Glutamatergic neuron (in vitro differentiated cells): Measurements from ENCODE around the gene PCNX3. TPM values are rescaled to one million over a fixed set of nuclear protein-coding genes. Genes with fewer than 3 reads are reported as not detected.

Experiments
- DNase-seq: peaks from one replicate; pipeline ENCODE4 v3.0.0; 2022
- H3K27ac Mint-ChIP-seq: one replicate; pipeline ENCODE4 v1.8.0; 2020; ENCODE audit warnings: mild to moderate bottlenecking, mixed read lengths, inconsistent platforms; ENCODE audit not compliant: unreplicated experiment
- H3K27me3 Mint-ChIP-seq: one replicate; pipeline ENCODE4 v1.8.0; 2020; ENCODE audit warnings: mild to moderate bottlenecking, moderate library complexity, mixed read lengths, inconsistent platforms; ENCODE audit not compliant: unreplicated experiment
- H3K36me3 Mint-ChIP-seq: one replicate; pipeline ENCODE4 v1.8.0; 2020; ENCODE audit warnings: mild to moderate bottlenecking, mixed read lengths, inconsistent platforms; ENCODE audit not compliant: unreplicated experiment
- H3K4me1 Mint-ChIP-seq: one replicate; pipeline ENCODE4 v1.8.0; 2020; ENCODE audit warnings: mild to moderate bottlenecking, low read depth, mixed read lengths, inconsistent platforms; ENCODE audit not compliant: unreplicated experiment
- H3K4me3 Mint-ChIP-seq: one replicate; pipeline ENCODE4 v1.8.0; 2020; ENCODE audit warnings: mild to moderate bottlenecking, mixed read lengths, inconsistent platforms; ENCODE audit not compliant: unreplicated experiment
- H3K9me3 Mint-ChIP-seq: one replicate; pipeline ENCODE4 v1.8.0; 2020; ENCODE audit warnings: mild to moderate bottlenecking, moderate library complexity, mixed read lengths, inconsistent platforms; ENCODE audit not compliant: unreplicated experiment
- CTCF ChIP-seq: fragments of 200-600 bp; sonication (generic); IDR thresholded peaks from one replicate; pipeline ENCODE4 v1.5.0; 2021; ENCODE audit not compliant: partially characterized antibody, unreplicated experiment
- total RNA-seq: library from RNA; stranded (reverse); fragmentation: NEBNext Ultra II Directional; extraction: Animal tissue kit (Norgen Biotek cat#: 25700); gene quantifications from one replicate; pipeline ENCODE4 v1.2.1, GENCODE V29; 2021; ENCODE audit not compliant: unreplicated experiment

Gene PCNX3
- total RNA-seq, 1 donor from 2014 or later: 43.3 TPM

DNA sequence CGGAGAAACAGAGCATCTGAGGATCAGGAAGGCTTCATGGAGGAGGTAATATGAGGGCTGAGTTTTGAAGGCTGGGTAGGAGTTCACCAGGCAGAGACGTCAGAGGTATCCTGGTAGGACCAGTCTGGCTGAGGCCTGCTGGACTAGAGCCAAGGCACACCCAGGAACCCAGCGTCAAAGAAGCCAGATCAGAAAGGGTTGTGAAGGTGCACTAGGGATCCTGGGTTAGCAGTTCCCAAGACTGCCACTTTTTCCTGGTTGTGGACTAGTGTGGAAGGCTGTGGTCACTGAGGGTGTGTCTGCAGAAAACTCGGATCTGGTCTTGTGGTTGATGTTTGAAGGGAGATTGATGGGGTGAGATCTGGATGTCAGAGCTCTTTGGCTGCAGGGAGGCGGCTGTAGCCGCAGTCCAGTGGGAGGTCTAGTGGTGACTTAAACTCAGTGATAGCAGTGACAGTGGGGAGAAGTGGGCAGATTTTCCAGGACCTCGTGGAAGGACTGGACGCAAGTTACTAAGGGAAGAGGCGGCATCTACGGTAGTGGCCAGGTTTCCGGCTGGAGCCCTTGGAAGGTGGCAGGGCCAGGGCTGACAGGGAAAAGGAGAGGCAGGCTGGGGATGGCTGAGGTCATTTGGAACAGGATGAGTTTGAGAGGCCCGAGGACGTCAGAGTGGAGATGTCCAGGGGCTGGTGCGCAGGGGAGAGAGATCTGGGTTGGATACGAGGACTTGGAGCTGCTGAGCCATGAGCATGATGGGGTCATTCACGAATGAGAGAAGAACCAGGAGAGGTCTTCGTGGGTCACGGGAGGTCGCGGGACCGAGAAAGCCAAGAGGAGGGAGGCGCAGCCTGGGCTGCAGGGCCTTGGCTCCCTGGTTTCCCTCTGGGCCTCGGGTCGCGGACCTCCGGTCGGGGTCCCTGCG, 36.3 kb downstream of the PCNX3 start:
- DNase-seq: no peak
- Mint-ChIP-seq H3K27me3 (peaks cover 18% of the 10 kb centered on the region), H3K4me3 (peak overlapping the region; percentile 89), H3K36me3 (peaks cover under 1% of the 10 kb centered on the region), H3K27ac (peak overlapping the region; percentile 52), H3K4me1 (peaks cover 12% of the 10 kb centered on the region), H3K9me3 (peaks cover 17% of the 10 kb centered on the region)
- TF ChIP-seq CTCF: no peak

DNA sequence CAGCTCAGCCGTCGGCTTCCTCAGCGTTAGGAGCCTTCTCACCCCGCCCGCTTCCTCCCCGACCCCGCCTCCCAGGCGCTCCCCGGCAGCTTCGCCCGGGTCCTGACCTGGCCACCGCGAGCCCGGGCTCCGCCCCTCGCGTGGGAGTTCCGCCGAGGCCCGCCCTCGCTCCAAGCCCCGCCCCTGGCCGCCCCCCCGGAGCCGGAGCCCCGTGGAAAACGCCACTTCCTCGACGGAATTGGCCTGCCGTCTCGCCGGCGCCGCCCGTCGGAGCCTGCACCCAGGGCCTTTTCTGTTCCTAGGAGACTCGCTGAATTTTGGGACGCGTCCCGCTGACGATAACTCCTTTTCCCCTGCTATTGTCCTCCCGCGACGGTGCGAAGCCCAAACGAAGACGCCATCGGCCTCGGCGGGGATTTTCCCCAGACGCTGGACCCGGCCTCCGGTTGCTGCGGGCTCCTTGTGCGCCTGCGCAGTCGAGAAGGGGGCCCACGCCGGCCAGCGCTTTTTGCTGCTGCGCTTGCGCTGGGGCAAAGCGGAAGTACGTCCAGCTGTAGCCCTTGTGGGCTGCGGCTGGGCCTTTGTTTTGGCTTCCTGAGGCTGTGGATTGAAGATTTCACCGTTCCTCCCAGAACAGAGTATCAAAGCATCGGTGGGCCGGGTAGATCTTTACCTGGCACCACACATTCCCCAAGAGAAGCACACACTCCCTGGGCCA, 37.1 kb downstream of the PCNX3 start:
- peak overlapping the region; percentile 99 for H3K27ac Mint-ChIP-seq
- H3K4me3 Mint-ChIP-seq: peak overlapping the region; percentile 90
- H3K4me1 Mint-ChIP-seq: peaks cover 12% of the 10 kb centered on the region

GRCh38 chr11:65653229-65654225, 38.0 kb downstream of the PCNX3 start:
- H3K9me3 Mint-ChIP-seq: peaks cover 14% of the 10 kb centered on the region
- H3K4me1 Mint-ChIP-seq: peaks cover 12% of the 10 kb centered on the region

More for the DNA sequence above, 37.1 kb downstream of the PCNX3 start:
- Mint-ChIP-seq H3K27me3 (peaks cover 19% of the 10 kb centered on the region), H3K9me3 (peaks cover 18% of the 10 kb centered on the region), H3K36me3 (peaks cover 6% of the 10 kb centered on the region)
- no peak for TF ChIP-seq CTCF
- peak; percentile 93 for DNase-seq

More at GRCh38 chr11:65653229-65654225, 38.0 kb downstream of the PCNX3 start:
- H3K27ac Mint-ChIP-seq: peak overlapping the region; percentile 99
- TF ChIP-seq CTCF: no peak
- no peak for DNase-seq
- H3K27me3 Mint-ChIP-seq: peaks cover 15% of the 10 kb centered on the region
- peak overlapping the region; percentile 90 for H3K4me3 Mint-ChIP-seq
- H3K36me3 Mint-ChIP-seq: peaks cover 6% of the 10 kb centered on the region
